Body of pancreas (tissue), 4 donors: ENCODE data around the gene RGS1.

Source experiments
- CTCF ChIP-seq, 7 experiments: fragments of 450-650 bp in 4 of 7; fragments of 200-600 bp in 3 of 7; sonication (generic) in 3 of 7; IDR thresholded peaks; one replicate each; pipeline ENCODE4 v1.5.1; 2016 to 2019; ENCODE audit warnings: antibody characterized with exemption in 7 of 7
- POLR2A ChIP-seq, 3 donors: fragments of 450-650 bp; IDR thresholded peaks; one replicate each; pipeline ENCODE4 v1.6.1; 2016; ENCODE audit warnings: antibody characterized with exemption in 3 of 3, mild to moderate bottlenecking in 2 of 3

- no peak for TF ChIP-seq CTCF (IDR thresholded peaks at IDR 0.05)
- TF ChIP-seq POLR2A (IDR thresholded peaks at IDR 0.05), result no peak
These were observed 9.3 kb downstream of the RGS1 start for GRCh38 chr1:192584866-192585265.
